NCI-H2081 (cell line): ENCODE data around the gene PPP1CA.
A peak's percentile ranks its signal among the peaks of the same experiment; 100 is the strongest.

Experiments
- DNase-seq, 2 experiments: peaks; one replicate each; lab custom pipeline; 2025; lab: John Stamatoyannopoulos, UW

PPP1CA gene

GRCh38 chr11:67369275-67369674, 32.4 kb downstream of the PPP1CA start:
- no peak for DNase-seq

GRCh38 chr11:67368621-67369020, 33.0 kb downstream of the PPP1CA start:
- DNase-seq, result no peak

DNA sequence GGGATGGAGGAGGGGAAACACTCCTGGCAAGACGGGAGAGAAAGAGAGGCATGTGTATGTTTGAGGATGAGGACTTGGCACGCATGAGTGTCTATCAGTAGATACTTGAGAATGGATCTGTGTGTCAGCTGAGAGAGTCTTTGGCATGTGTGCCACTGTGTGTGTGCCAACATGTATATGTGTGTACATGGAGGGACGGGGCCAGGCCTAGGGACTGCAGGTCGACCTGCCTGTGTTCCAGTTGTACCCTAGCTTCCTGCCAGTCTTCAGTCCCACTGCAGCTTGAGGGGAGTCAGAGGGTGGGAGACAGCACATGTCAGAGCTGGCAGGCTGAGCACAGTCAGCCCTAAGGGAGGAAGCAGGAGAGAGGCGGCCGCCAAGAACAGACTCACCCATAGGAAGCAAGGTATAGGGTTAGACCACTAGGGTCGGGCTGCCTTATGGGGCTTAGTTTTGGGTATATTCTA, 33.9 kb downstream of the PPP1CA start:
- DNase-seq, result no peak

DNA sequence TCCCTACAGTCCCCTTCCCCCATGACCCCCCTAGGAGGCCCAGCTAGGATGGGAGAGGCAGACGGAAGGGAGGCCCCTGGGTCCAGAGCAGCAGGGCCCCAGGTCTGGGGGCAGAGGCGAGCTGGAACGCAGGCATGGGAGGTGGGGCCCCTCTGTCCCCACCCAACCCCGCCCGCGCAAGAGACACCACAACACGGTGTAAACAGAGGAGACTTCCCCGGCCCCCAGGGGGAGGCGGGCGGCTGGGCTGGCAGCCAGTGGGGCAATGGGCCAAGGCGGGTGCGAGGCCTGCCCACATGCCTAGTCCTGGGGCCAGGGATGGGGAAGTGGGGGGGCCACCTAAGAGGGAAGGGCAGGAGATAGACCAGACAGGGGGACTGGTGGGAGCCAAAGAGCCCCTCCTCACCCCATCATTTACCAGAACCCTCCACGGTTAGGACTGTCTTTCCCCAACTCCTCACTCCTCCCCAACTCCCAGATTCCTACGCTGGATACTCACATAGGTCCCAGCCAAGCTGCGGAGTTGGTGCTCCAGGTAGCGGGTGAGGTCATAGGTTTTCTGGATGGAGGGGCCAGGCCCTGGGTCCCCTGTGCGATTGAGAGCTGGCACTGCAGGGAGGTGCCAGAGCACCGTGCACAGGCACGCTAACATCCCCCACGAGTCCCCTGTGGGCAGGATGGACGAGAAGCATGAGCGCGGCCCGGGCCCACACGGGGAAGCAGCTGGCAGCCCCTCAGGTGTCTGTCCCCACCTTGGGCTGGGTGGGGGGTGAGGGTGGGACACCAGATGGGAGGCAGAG, 34.5 kb downstream of the PPP1CA start:
- DNase-seq, result peak; percentile 33 to 50

DNA sequence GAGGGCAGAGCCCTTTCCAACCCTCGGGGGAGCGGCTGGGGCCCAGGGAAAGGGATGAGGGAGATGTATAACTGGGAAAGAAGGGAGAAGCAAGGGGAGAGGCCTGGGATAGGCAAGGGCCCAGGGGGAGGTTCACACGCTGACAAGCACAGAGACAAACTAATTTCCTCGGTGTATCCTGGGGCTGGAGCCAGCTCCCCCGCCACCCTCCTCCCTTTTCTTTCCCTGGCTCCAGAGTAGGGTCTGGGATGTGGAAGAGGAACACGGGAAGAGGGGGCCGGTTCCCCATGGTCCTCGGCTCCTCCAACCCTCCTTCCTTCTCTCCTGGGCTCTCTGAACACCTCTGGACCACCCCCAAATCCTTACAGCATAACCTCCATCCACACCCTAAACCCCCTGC, 35.1 kb downstream of the PPP1CA start:
- no peak for DNase-seq

DNA sequence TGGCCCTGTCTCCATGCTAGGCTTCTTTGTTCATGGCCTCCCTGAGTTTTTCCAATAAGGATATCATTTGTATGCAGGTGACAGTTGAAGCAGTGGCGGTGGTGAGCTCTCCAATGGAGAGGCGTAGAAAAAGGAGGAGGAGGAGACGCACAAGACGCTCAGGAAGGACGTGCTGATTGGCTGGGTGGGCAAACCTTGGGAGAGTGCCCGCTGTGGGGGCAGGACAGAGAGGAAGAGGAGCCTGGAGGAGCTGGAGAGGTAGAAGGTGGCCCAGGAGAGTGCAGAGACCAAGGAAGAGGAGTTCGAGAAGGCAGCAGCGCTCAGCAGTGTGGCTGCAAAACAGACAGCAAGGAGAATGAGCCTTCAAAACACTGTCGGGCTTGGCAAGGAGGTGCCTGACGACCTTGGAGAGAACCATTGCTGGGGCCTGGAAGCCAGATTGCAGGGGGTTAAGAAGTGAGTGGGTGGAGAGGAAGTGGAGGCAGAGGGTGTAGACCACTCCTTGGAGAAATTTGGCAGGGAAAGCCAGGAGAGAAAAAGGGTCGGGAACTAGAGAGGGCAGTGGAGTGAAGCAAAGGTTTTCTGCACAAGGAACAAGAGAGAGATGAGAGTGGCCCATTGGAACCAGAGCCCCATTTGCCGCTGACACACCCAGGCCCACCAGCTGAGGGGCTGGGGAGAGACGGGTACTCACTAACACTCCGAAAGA, 35.8 kb downstream of the PPP1CA start:
- DNase-seq, result no peak

DNA sequence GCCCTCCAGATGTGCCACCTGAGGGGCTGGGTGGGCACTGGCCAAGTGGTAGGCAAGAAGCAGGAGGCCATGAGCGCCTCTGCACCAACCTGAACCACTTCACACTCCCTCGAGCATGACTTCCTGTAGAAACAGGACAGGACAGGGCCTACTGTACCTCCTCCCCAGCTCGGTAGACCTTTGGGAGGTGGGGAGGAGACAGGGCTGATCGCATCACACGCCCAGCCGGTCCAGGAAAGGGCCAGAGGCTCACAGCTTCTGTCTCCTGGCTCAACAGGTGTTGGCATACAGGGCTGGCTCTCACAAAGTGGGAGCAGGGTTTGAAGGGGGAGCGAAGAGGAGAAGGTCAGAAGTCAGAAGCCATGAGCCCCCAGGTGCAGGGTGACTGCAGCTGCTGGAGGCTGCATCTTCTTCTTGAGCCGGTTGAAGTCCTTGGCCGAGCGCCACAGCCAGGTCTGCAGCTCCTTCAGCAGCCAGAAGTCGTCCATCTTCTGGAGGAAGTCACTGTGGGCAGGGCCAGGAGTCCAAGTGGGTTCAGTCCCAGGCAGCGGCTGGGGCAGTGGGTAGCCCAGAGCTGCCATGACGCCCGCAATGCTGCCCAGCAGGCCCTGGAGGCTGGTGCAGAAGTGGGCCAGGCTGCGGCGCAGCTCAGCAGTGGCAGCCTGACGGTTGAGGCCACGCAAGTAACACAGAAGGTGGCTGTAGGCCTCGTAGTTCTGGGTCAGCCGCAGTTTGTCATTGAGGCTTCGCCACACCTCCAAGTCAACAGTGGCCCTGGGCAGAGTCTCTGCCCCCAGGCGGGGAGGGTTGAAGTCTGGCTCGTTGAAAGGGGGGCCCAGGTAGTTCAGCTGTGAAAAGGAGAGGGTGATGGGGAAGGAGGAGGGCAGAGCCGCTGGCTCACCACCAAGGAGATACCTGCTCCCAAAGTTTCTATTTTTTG, 36.6 kb downstream of the PPP1CA start:
- DNase-seq, result no peak

GRCh38 chr11:67364169-67364568, 37.5 kb downstream of the PPP1CA start:
- DNase-seq, result no peak

- no peak for DNase-seq
Measured at GRCh38 chr11:67357831-67358670, 43.6 kb downstream of the PPP1CA start.

DNA sequence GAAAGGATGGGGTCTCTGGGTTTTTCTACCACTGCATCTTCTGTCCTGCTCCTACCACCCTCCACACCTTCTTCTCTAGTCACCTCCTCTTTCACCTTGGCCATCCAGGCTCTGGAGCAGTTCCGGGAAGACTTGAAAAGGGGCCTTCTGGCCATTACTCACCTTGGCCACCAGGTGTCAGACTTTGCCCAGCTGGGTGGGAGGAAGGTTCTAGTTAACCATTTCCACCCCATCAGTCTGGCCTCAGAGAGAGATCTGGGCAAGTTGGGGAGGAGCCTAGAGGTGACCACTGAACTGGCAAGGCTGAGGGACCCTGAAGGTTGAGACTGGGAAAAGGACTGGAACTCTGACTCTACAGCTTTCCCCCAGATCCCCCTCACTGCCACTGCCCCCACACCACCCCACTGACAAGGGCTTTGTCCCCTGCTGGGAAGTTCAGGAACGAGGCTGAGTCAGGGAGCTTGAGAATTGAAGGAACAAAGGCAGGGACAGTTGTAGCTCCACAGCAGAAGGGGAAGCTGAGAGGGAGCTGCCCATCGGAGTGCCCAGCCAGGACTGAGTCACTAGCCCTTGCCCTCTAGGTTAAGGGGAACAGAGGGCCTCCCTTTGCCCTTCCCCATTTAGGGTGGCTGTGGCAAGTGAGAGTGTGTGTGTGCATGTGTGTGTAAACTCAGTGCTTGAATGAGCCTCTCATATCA, 44.6 kb downstream of the PPP1CA start:
- peak; percentile 65 to 69 for DNase-seq

GRCh38 chr11:67356387-67356863, 45.2 kb downstream of the PPP1CA start:
- DNase-seq, result no peak

- no peak for DNase-seq
Measured at GRCh38 chr11:67355794-67356386, 45.8 kb downstream of the PPP1CA start.

GRCh38 chr11:67355023-67355793, 46.5 kb downstream of the PPP1CA start:
- DNase-seq, result no peak

DNA sequence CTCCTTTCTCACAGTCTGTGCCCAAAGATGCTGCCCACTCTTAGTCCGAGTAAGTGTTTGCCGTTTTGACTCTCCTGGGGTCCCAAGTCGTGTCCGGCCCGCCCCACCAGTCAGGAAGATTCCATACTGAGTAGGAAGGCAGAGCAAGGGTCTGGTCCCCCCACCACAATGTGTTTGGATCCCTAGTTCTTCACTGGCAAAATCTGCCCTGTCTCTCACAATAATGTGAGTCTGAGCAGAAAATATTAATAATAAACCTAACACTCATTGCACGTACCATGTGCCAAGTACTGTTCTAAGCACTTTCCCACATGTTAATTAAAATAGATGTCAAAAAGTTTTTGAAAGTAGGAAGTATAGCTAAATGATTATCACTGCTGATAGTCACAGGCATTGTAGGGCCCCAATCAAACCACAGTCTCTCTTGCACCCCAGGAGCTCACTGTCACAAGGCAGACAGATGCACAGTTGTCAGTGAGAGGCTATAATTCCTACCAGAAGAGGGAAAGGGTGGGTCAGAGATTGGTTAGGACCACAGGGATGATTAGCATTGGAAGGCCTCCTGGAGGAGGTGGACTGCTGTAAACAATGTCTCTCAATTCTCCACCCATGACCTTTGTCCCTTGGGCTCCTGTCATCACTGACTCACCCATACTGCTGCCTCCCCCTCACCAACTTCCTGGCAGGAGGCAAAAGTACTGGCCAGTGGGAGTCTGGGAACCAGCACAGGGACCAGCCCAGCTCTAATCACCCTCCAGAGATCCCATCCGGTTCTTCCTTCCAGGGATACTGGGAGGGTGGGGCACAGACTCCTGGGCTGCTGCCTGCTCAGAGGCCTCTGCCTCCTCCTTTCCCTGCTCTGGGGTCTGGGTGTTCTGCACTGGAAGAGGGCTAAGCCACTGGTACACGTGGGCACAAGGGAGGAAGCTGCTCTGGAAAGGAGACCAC, 47.3 kb downstream of the PPP1CA start:
- DNase-seq, result no peak

DNA sequence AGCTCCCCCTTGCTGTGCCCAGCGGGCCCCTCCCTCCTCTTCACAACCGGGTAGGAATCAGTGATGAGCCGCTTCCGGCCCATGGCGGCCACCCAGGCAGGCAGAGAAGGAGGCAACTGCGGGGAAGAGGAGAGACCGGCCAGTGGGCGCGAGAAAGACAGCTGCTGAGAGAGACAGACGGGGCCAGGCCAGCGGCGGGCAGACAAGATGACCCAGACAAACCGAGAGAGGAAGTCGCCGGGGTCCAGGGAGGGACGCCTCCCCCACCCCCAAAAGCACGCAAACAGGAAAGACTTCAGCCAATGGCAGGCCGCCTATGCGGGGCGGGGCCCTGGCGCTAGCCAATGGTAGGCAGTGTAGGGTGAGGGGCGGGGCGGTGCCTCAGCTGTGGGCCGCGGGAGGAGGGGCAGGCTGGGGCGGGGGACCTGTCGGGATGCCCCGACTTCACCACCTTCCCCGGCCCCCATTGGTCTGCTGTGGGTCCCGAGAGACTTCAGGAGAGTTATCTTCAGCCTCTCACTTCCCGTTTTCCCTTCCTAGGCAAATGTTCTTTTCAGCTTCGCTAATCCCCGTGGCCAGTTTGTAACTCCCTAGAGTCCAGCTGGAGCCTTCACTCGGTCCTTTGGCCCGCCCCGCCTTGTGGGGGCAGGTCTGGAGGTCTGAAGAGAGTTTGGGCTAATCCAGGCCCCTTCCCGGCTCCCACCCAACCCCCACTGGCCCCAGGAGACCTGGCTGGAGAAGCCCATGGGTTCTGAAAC, 48.2 kb downstream of the PPP1CA start, which contains the start of gene POLD4:
Gene POLD4 (minus strand): TSS at position 230 of the 758 bp plus-strand sequence. CDS start 147 bp downstream, at position 83.
- DNase-seq, result peak; percentile 90 to 93

DNA sequence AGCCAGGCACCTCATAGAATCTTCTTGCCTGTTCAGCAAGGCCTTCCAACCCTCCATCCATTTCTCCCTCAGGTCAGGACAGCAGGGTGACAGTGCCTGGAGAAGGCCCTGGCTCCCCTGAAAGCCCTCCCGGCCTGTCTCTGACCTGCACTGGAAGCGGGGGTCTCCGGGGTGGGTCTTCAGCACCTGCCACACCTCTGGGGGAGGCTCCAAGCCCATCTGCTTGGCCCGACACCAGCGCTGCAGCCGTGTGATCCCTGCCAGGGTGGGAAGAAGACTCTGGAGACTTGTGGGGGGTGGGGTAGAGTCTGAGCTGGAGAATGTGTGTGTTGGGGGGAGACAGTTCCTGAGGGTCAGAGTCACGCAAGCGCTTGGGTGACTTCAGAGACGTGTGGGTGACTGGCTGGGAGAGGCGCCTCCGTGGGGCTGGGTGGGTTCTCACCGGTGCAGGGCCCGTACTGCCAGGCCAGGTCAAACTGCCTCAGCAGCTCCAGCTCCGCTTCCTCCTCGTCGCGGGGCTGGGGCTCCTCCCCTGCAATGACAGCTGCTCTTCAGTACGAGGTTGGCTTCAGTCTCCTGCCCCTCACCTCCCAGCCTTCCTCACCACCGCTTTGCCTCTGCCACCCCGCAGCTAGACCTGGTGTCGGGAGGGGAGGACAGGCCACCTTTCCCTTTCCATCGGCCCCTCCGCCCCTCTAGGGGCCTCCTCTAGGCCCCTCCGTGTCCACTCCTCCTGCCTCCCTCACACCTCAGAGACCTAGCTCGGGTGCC, 48.9 kb downstream of the PPP1CA start:
- no peak for DNase-seq
